ENCODE results near the gene TOMM40. TPM values are rescaled to one million over a fixed set of nuclear protein-coding genes. Genes with fewer than 3 reads are reported as not detected.

The TOMM40 gene
- total and polyA plus RNA-seq, 7 experiments from 2014 or later, result 26.3 to 73.3 (median 37.5) TPM

- H3K27ac Mint-ChIP-seq, result peak overlapping the region in 8 of 9 donors; percentile 33 to 92 (median 69)
- peak overlapping the region; percentile 48 for H3K4me3 ChIP-seq (ENCODE audit: low read length)
- DNase-seq, result no peak
Measured at GRCh38 chr19:44847144-44848035, 43.7 kb upstream of the TOMM40 start.

GRCh38 chr19:44848036-44848811 lies 42.8 kb upstream of the TOMM40 start:
- DNase-seq (no peak), ATAC-seq (no peak)
- peaks cover 0 to 2% (median 0%) of the 10 kb centered on the region in 11 donors for H3K9me3 Mint-ChIP-seq
- POLR2A ChIA-PET, result no interaction called here
- H3K4me3 Mint-ChIP-seq, result peak overlapping the region in 9 of 10 donors; percentile 19 to 90 (median 51)
- peaks cover 0 to 55% (median 15%) of the 10 kb centered on the region in 5 donors for H3K27me3 Mint-ChIP-seq
- H3K27me3 ChIP-seq (ENCODE audit: control insufficient read depth in 2 of 2, insufficient read depth in 2 of 2, low read length in 2 of 2), result peaks cover 0 to 5% of the 10 kb centered on the region in 2 donors
- intact Hi-C loops (cut with micrococcal nuclease), result loop anchor here in 1 of 2 donors (10.0 kb wide), 1 partner anchor 193 kb away; no protein-coding TSS in a partner anchor
- CTCF ChIA-PET, result interaction anchor here (1.0 kb wide), 1 partner anchor 77 kb away, joined by 3 read pairs; no protein-coding TSS in a partner anchor
- no peak overlapping the region for H3K27ac ChIP-seq (ENCODE audit: low read depth, low read length)
- peaks cover 18 to 36% (median 25%) of the 10 kb centered on the region in 7 donors for H3K4me1 Mint-ChIP-seq
- H3K27ac Mint-ChIP-seq, result peak overlapping the region in 1 of 9 donors; percentile 8
- H3K36me3 Mint-ChIP-seq, result peaks cover 0 to 2% (median 0%) of the 10 kb centered on the region in 5 donors
- no peaks in the 10 kb centered on the region for H3K9me3 ChIP-seq (ENCODE audit: control insufficient read depth in 2 of 3, low read length in 3 of 3)
- H3K4me3 ChIP-seq (ENCODE audit: low read length), result no peak overlapping the region
- H3K36me3 ChIP-seq (ENCODE audit: control insufficient read depth in 2 of 3, insufficient read depth in 3 of 3, low read length in 3 of 3), result no peaks in the 10 kb centered on the region
- H3K4me1 ChIP-seq (ENCODE audit: control insufficient read depth in 2 of 2, insufficient read depth in 2 of 2, low read length in 2 of 2), result peaks cover 18 to 19% of the 10 kb centered on the region in 2 donors

More at GRCh38 chr19:44847144-44848035, 43.7 kb upstream of the TOMM40 start:
- Mint-ChIP-seq H3K27me3 (peaks cover 0 to 55% (median 15%) of the 10 kb centered on the region in 5 donors), H3K4me3 (peak overlapping the region; percentile 76 to 91 (median 86)), H3K4me1 (peaks cover 18 to 36% (median 25%) of the 10 kb centered on the region in 7 donors), H3K36me3 (peaks cover 0 to 2% (median 0%) of the 10 kb centered on the region in 5 donors), H3K9me3 (peaks cover 0 to 2% (median 0%) of the 10 kb centered on the region in 11 donors)
- no peak for ATAC-seq
- Histone ChIP-seq H3K36me3 (ENCODE audit: control insufficient read depth in 2 of 3, insufficient read depth in 3 of 3, low read length in 3 of 3) (no peaks in the 10 kb centered on the region), H3K4me1 (ENCODE audit: control insufficient read depth in 2 of 2, insufficient read depth in 2 of 2, low read length in 2 of 2) (peaks cover 18 to 19% of the 10 kb centered on the region in 2 donors), H3K27me3 (ENCODE audit: control insufficient read depth in 2 of 2, insufficient read depth in 2 of 2, low read length in 2 of 2) (peaks cover 0 to 5% of the 10 kb centered on the region in 2 donors), H3K27ac (ENCODE audit: low read depth, low read length) (no peak overlapping the region), H3K9me3 (ENCODE audit: control insufficient read depth in 2 of 3, low read length in 3 of 3) (no peaks in the 10 kb centered on the region)
- intact Hi-C loops (cut with micrococcal nuclease), result loop anchor here in 1 of 2 donors (10.0 kb wide), 1 partner anchor 193 kb away; no protein-coding TSS in a partner anchor
- ChIA-PET POLR2A (no interaction called here), CTCF (interaction anchor here (1.0 to 1.8 kb wide), 4 partner anchors 76 to 193 kb away, joined by 3 to 4 read pairs (median 4); no protein-coding TSS in a partner anchor)

GRCh38 chr19:44848812-44849447 lies 42.1 kb upstream of the TOMM40 start:
- no peak overlapping the region for H3K27ac ChIP-seq (ENCODE audit: low read depth, low read length)
- Mint-ChIP-seq H3K4me1 (peaks cover 18 to 36% (median 25%) of the 10 kb centered on the region in 7 donors), H3K27ac (peak overlapping the region in 2 of 9 donors; percentile 10 to 59), H3K4me3 (peak overlapping the region in 8 of 10 donors; percentile 19 to 90 (median 36)), H3K27me3 (peaks cover 0 to 55% (median 15%) of the 10 kb centered on the region in 5 donors), H3K9me3 (peaks cover 0 to 2% (median 0%) of the 10 kb centered on the region in 11 donors), H3K36me3 (peaks cover 0 to 2% (median 0%) of the 10 kb centered on the region in 5 donors)
- DNase-seq (no peak), ATAC-seq (no peak)
- ChIA-PET POLR2A (interaction anchor here (1.6 kb wide), 1 partner anchor 9 kb away, joined by 4 read pairs; no protein-coding TSS in a partner anchor), CTCF (interaction anchor here (0.7 to 1.0 kb wide), 2 partner anchors 78 to 1463 kb away, joined by 3 read pairs; no protein-coding TSS in a partner anchor)
- intact Hi-C loops (cut with micrococcal nuclease), result loop anchor here in 1 of 2 donors (10.0 kb wide), 1 partner anchor 194 kb away; no protein-coding TSS in a partner anchor
- H3K36me3 ChIP-seq (ENCODE audit: control insufficient read depth in 2 of 3, insufficient read depth in 3 of 3, low read length in 3 of 3), result no peaks in the 10 kb centered on the region
- peaks cover 18 to 19% of the 10 kb centered on the region in 2 donors for H3K4me1 ChIP-seq (ENCODE audit: control insufficient read depth in 2 of 2, insufficient read depth in 2 of 2, low read length in 2 of 2)
- no peak overlapping the region for H3K4me3 ChIP-seq (ENCODE audit: low read length)
- no peaks in the 10 kb centered on the region for H3K9me3 ChIP-seq (ENCODE audit: control insufficient read depth in 2 of 3, low read length in 3 of 3)
- H3K27me3 ChIP-seq (ENCODE audit: control insufficient read depth in 2 of 2, insufficient read depth in 2 of 2, low read length in 2 of 2), result peaks cover 0 to 5% of the 10 kb centered on the region in 2 donors

GRCh38 chr19:44850641-44851109 lies 40.4 kb upstream of the TOMM40 start:
- POLR2A ChIA-PET, result interaction anchor here (0.7 kb wide), 1 partner anchor 793 kb away, joined by 4 read pairs; no protein-coding TSS in a partner anchor
- CTCF ChIA-PET, result no interaction called here
- H3K27me3 Mint-ChIP-seq, result peaks cover 0 to 48% (median 6%) of the 10 kb centered on the region in 5 donors
- H3K27ac ChIP-seq (ENCODE audit: low read depth, low read length), result no peak overlapping the region
- H3K4me1 Mint-ChIP-seq, result peaks cover 8 to 28% (median 15%) of the 10 kb centered on the region in 7 donors
- no peak for DNase-seq
- H3K27me3 ChIP-seq (ENCODE audit: control insufficient read depth in 2 of 2, insufficient read depth in 2 of 2, low read length in 2 of 2), result peaks cover 0 to 5% of the 10 kb centered on the region in 2 donors
- no peaks in the 10 kb centered on the region for H3K9me3 ChIP-seq (ENCODE audit: control insufficient read depth in 2 of 3, low read length in 3 of 3)
- no peak overlapping the region for H3K27ac Mint-ChIP-seq
- no peaks in the 10 kb centered on the region for H3K36me3 Mint-ChIP-seq
- H3K36me3 ChIP-seq (ENCODE audit: control insufficient read depth in 2 of 3, insufficient read depth in 3 of 3, low read length in 3 of 3), result no peaks in the 10 kb centered on the region
- ATAC-seq, result no peak
- peaks cover 10 to 11% of the 10 kb centered on the region in 2 donors for H3K4me1 ChIP-seq (ENCODE audit: control insufficient read depth in 2 of 2, insufficient read depth in 2 of 2, low read length in 2 of 2)
- no peaks in the 10 kb centered on the region for H3K9me3 Mint-ChIP-seq
- no peak overlapping the region for H3K4me3 ChIP-seq (ENCODE audit: low read length)
- intact Hi-C loops (cut with micrococcal nuclease), result no loop called here
- no peak overlapping the region for H3K4me3 Mint-ChIP-seq

GRCh38 chr19:44851427-44851826 lies 39.6 kb upstream of the TOMM40 start:
- no peak for DNase-seq

More at GRCh38 chr19:44851427-44851826, 39.6 kb upstream of the TOMM40 start:
- Histone ChIP-seq H3K9me3 (ENCODE audit: control insufficient read depth in 2 of 3, low read length in 3 of 3) (no peaks in the 10 kb centered on the region), H3K27me3 (ENCODE audit: control insufficient read depth in 2 of 2, insufficient read depth in 2 of 2, low read length in 2 of 2) (peaks cover 0 to 5% of the 10 kb centered on the region in 2 donors), H3K4me1 (ENCODE audit: control insufficient read depth in 2 of 2, insufficient read depth in 2 of 2, low read length in 2 of 2) (peaks cover 9 to 11% of the 10 kb centered on the region in 2 donors), H3K36me3 (ENCODE audit: control insufficient read depth in 2 of 3, insufficient read depth in 3 of 3, low read length in 3 of 3) (no peaks in the 10 kb centered on the region), H3K27ac (ENCODE audit: low read depth, low read length) (no peak overlapping the region), H3K4me3 (ENCODE audit: low read length) (no peak overlapping the region)
- H3K4me1 Mint-ChIP-seq, result peaks cover 6 to 24% (median 14%) of the 10 kb centered on the region in 7 donors
- peaks cover 0 to 44% (median 5%) of the 10 kb centered on the region in 5 donors for H3K27me3 Mint-ChIP-seq
- H3K27ac Mint-ChIP-seq, result peak overlapping the region in 1 of 9 donors; percentile 4
- no peaks in the 10 kb centered on the region for H3K9me3 Mint-ChIP-seq
- ChIA-PET POLR2A (interaction anchor here (0.7 kb wide), 1 partner anchor 792 kb away, joined by 4 read pairs; no protein-coding TSS in a partner anchor), CTCF (no interaction called here)
- intact Hi-C loops (cut with micrococcal nuclease), result no loop called here
- H3K36me3 Mint-ChIP-seq, result no peaks in the 10 kb centered on the region
- peak overlapping the region in 1 of 10 donors; percentile 34 for H3K4me3 Mint-ChIP-seq
- ATAC-seq, result no peak
